Neural progenitor cell (in vitro differentiated cells): Measurements from ENCODE around the gene DRGX. TPM values are rescaled to one million over a fixed set of nuclear protein-coding genes. Genes with fewer than 3 reads are reported as not detected.

Experiments used
- DNase-seq: peaks from one replicate; pipeline ENCODE4 v3.0.0-alpha.2; 2016; ENCODE audit warnings: low spot score
- H2AFZ ChIP-seq: fragments of 200-600 bp; sonication (generic); replicated peaks from 2 replicates; pipeline ENCODE4 v1.6.1; 2016; ENCODE audit warnings: antibody characterized with exemption
- H3F3A ChIP-seq: fragments of 200-600 bp; sonication (generic); 2 replicates; pipeline ENCODE4 v1.6.1; 2016; ENCODE audit warnings: antibody characterized with exemption, low read depth
- H3K27ac ChIP-seq: fragments of 200-600 bp; sonication (generic); 2 replicates; pipeline ENCODE4 v1.5.1; 2016; ENCODE audit warnings: mild to moderate bottlenecking
- H3K27me3 ChIP-seq: fragments of 200-600 bp; sonication (generic); 2 replicates; pipeline ENCODE4 v1.6.1; 2016; ENCODE audit warnings: mild to moderate bottlenecking, moderate library complexity
- H3K36me3 ChIP-seq: fragments of 200-600 bp; sonication (generic); 2 replicates; pipeline ENCODE4 v1.5.1; 2016
- H3K4me1 ChIP-seq: fragments of 200-600 bp; sonication (generic); 2 replicates; pipeline ENCODE4 v1.6.1; 2016; ENCODE audit warnings: mixed run types
- H3K4me2 ChIP-seq: fragments of 200-600 bp; sonication (generic); 2 replicates; pipeline ENCODE4 v1.6.1; 2016
- H3K4me3 ChIP-seq: fragments of 200-600 bp; sonication (generic); 2 replicates; pipeline ENCODE4 v1.5.1; 2016
- H3K79me2 ChIP-seq: fragments of 200-600 bp; sonication (generic); 2 replicates; pipeline ENCODE4 v1.6.1; 2016; ENCODE audit warnings: low read depth
- H3K9ac ChIP-seq: fragments of 200-600 bp; sonication (generic); 2 replicates; pipeline ENCODE4 v1.6.1; 2016
- H3K9me3 ChIP-seq: fragments of 200-600 bp; sonication (generic); 2 replicates; pipeline ENCODE4 v1.5.1; 2016; ENCODE audit warnings: low read depth
- H4K20me1 ChIP-seq: fragments of 200-600 bp; sonication (generic); 2 replicates; pipeline ENCODE4 v1.6.1; 2016; ENCODE audit warnings: low read depth
- H3K27ac Mint-ChIP-seq: 3 replicates; pipeline ENCODE4 v1.8.0; 2021; ENCODE audit warnings: mixed read lengths
- H3K27me3 Mint-ChIP-seq: 2 replicates; pipeline ENCODE4 v1.8.0; 2022; ENCODE audit warnings: low read depth, mild to moderate bottlenecking, inconsistent platforms, moderate library complexity, mixed read lengths; ENCODE audit not compliant: insufficient read depth
- H3K36me3 Mint-ChIP-seq: 3 replicates; pipeline ENCODE4 v1.8.0; 2021; ENCODE audit warnings: mixed read lengths
- H3K4me1 Mint-ChIP-seq: 3 replicates; pipeline ENCODE4 v1.8.0; 2021; ENCODE audit warnings: mixed read lengths
- H3K4me3 Mint-ChIP-seq: 3 replicates; pipeline ENCODE4 v1.8.0; 2021; ENCODE audit warnings: mild to moderate bottlenecking, moderate library complexity, mixed read lengths
- H3K9me3 Mint-ChIP-seq: 3 replicates; pipeline ENCODE4 v1.8.0; 2020; ENCODE audit warnings: mixed read lengths
- CTCF ChIP-seq: fragments of 200-600 bp; sonication (generic); IDR thresholded peaks from 2 replicates; pipeline ENCODE4 v1.5.1; 2017; ENCODE audit warnings: antibody characterized with exemption, mild to moderate bottlenecking
- EZH2 ChIP-seq: fragments of 200-600 bp; sonication (generic); IDR thresholded peaks from 2 replicates; pipeline ENCODE4 v1.6.1; 2017; ENCODE audit warnings: antibody characterized with exemption, mild to moderate bottlenecking, moderate library complexity
- EZH2phosphoT487 ChIP-seq: fragments of 200-600 bp; sonication (generic); IDR thresholded peaks from 2 replicates; pipeline ENCODE4 v1.6.1; 2017; ENCODE audit warnings: antibody characterized with exemption
- total RNA-seq: library from RNA; depleted of rRNA; stranded (reverse); fragments of >200 nt; gene quantifications from 2 replicates; pipeline ENCODE4 v1.2.3, GENCODE V29; 2015; ENCODE audit warnings: low replicate concordance

The DRGX gene
- total RNA-seq, 1 donor from 2014 or later: not detected

- Histone ChIP-seq H3F3A (no peaks in the 10 kb centered on the region), H3K36me3 (no peaks in the 10 kb centered on the region), H2AFZ (no peak overlapping the region), H4K20me1 (no peaks in the 10 kb centered on the region), H3K4me1 (no peaks in the 10 kb centered on the region), H3K4me3 (no peak overlapping the region), H3K27me3 (no peaks in the 10 kb centered on the region), H3K27ac (no peak overlapping the region), H3K9ac (no peak overlapping the region), H3K4me2 (no peak overlapping the region), H3K9me3 (no peaks in the 10 kb centered on the region), H3K79me2 (no peaks in the 10 kb centered on the region)
- H3K4me1 Mint-ChIP-seq: no peaks in the 10 kb centered on the region
- no peak overlapping the region for H3K4me3 Mint-ChIP-seq
- DNase-seq: no peak
- no peaks in the 10 kb centered on the region for H3K27me3 Mint-ChIP-seq
- H3K9me3 Mint-ChIP-seq: peaks cover 7% of the 10 kb centered on the region
- TF ChIP-seq CTCF (no peak), EZH2 (no peak), EZH2phosphoT487 (no peak)
- H3K27ac Mint-ChIP-seq: no peak overlapping the region
- no peaks in the 10 kb centered on the region for H3K36me3 Mint-ChIP-seq
Observed at GRCh38 chr10:49441488-49442476, 45.9 kb upstream of the DRGX start.

GRCh38 chr10:49435225-49435624, 39.3 kb upstream of the DRGX start:
- no peaks in the 10 kb centered on the region for H4K20me1 ChIP-seq
- no peaks in the 10 kb centered on the region for H3F3A ChIP-seq
- Mint-ChIP-seq H3K9me3 (peaks cover 15% of the 10 kb centered on the region), H3K4me3 (no peak overlapping the region), H3K27me3 (no peaks in the 10 kb centered on the region), H3K36me3 (no peaks in the 10 kb centered on the region), H3K27ac (no peak overlapping the region), H3K4me1 (no peaks in the 10 kb centered on the region)
- H3K36me3 ChIP-seq: no peaks in the 10 kb centered on the region
- H3K4me3 ChIP-seq: no peak overlapping the region
- H3K4me1 ChIP-seq: no peaks in the 10 kb centered on the region
- no peaks in the 10 kb centered on the region for H3K27me3 ChIP-seq
- no peaks in the 10 kb centered on the region for H3K79me2 ChIP-seq
- no peaks in the 10 kb centered on the region for H3K9me3 ChIP-seq
- H3K4me2 ChIP-seq: no peak overlapping the region
- H3K27ac ChIP-seq: no peak overlapping the region
- no peak for TF ChIP-seq EZH2
- TF ChIP-seq CTCF: no peak
- no peak for TF ChIP-seq EZH2phosphoT487
- H2AFZ ChIP-seq: no peak overlapping the region
- DNase-seq: no peak
- H3K9ac ChIP-seq: no peak overlapping the region

- peaks cover 11% of the 10 kb centered on the region for H3K9me3 Mint-ChIP-seq
- TF ChIP-seq EZH2phosphoT487 (no peak), EZH2 (no peak), CTCF (no peak)
Observed at GRCh38 chr10:49433069-49433468, 37.2 kb upstream of the DRGX start.

More at GRCh38 chr10:49433069-49433468, 37.2 kb upstream of the DRGX start:
- Histone ChIP-seq H3K79me2 (no peaks in the 10 kb centered on the region), H3K4me1 (no peaks in the 10 kb centered on the region), H3K4me2 (no peak overlapping the region), H3K27ac (no peak overlapping the region), H3K27me3 (no peaks in the 10 kb centered on the region), H3K9me3 (no peaks in the 10 kb centered on the region), H2AFZ (no peak overlapping the region), H3K9ac (no peak overlapping the region), H4K20me1 (no peaks in the 10 kb centered on the region), H3K36me3 (no peaks in the 10 kb centered on the region), H3F3A (no peaks in the 10 kb centered on the region), H3K4me3 (no peak overlapping the region)
- Mint-ChIP-seq H3K27me3 (no peaks in the 10 kb centered on the region), H3K27ac (no peak overlapping the region), H3K4me3 (no peak overlapping the region), H3K36me3 (no peaks in the 10 kb centered on the region), H3K4me1 (no peaks in the 10 kb centered on the region)
- no peak for DNase-seq
